Ascending aorta (tissue), 2 donors: ENCODE measurements around the gene ANO6. TPM values are rescaled to one million over a fixed set of nuclear protein-coding genes. Genes with fewer than 3 reads are reported as not detected.

Experiments used
- DNase-seq, 2 donors: peaks; one replicate each; pipeline ENCODE4 v3.0.0-alpha.2; 2019; ENCODE audit warnings: low spot score in 2 of 2
- H3K27ac ChIP-seq, 2 donors: fragments of 200-600 bp; sonication (generic); one replicate each; pipeline ENCODE4 v1.5.1; 2016 to 2017; ENCODE audit warnings: mild to moderate bottlenecking in 1 of 2
- H3K27me3 ChIP-seq: fragments of 200-600 bp; sonication (generic); one replicate; pipeline ENCODE4 v1.5.1; 2017
- H3K36me3 ChIP-seq, 2 donors: fragments of 200-600 bp; sonication (generic); one replicate each; pipeline ENCODE4 v1.5.1; 2016
- H3K4me1 ChIP-seq, 2 donors: fragments of 200-600 bp; sonication (generic); one replicate each; pipeline ENCODE4 v1.5.1; 2016 to 2017; ENCODE audit warnings: mild to moderate bottlenecking in 1 of 2
- H3K4me3 ChIP-seq, 2 donors: fragments of 200-600 bp; sonication (generic); one replicate each; pipeline ENCODE4 v1.5.1; 2016 to 2017; ENCODE audit warnings: mild to moderate bottlenecking in 1 of 2
- H3K9me3 ChIP-seq, 2 donors: fragments of 200-600 bp; sonication (generic); one replicate each; pipeline ENCODE4 v1.5.1; 2016
- intact Hi-C: fragments of 100-400 bp; cut with DNase I; formaldehyde crosslinking; loops from one replicate; pipeline ENCODE4 v1.15.1; 2023
- total RNA-seq: library from RNA; depleted of rRNA; stranded (reverse); fragments of >200 nt; gene quantifications from one replicate; pipeline ENCODE4 v1.1.0, GENCODE V29; 2016
- TF ChIP-seq, protein P1 (sequence below), 3 experiments: fragments of 200-600 bp in 2 of 3; fragments of 450-650 bp in 1 of 3; sonication (generic) in 2 of 3; IDR thresholded peaks; one replicate each; pipeline ENCODE4 v1.5.1; 2016 to 2019; ENCODE audit warnings: antibody characterized with exemption in 3 of 3, mild to moderate bottlenecking in 1 of 3, moderate library complexity in 1 of 3

ANO6 gene
- total RNA-seq, 1 donor from 2014 or later, result 49.6 TPM

DNA sequence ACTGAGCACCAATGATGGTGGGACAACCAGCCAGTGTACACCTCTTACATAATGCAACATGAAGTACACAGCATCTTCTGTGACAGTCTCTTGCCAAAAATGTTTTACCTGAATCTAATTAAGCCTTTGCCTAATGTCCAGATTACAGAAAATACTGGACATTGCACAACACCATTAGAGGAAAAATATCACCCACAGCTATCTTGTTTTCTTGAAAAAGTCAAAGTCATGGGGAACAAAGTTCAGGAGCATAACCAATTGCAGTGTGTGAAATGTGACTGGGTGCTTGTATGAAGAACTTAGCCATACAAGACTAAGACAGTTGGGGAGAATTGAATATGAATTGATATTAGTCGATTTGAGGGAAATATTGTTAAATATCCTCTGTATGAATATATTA, 12.1 kb upstream of the ANO6 start:
- intact Hi-C loops, result no loop called here
- Histone ChIP-seq H3K27ac (no peak overlapping the region), H3K27me3 (no peaks in the 10 kb centered on the region)

DNA sequence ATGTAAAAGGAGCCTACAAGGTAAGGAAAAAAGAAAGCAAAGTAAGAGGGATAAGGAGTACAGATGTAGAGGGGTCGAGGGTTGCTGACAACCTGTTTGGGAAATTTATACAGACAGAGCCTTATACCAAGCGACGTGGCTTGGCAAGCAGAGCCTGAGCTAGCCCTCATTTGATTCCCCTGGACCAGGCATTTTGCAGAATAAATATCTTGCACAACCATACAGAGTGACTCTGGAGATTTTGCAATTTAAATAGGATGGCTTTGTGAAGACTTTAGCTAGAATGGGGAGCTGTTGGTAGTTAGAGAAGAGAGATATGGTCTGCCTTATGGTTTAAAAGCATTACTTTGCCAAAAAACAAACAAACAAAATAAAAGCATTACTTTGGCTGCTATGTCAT, 11.1 kb upstream of the ANO6 start:
- intact Hi-C loops, result no loop called here
- TF ChIP-seq, protein P1, sequence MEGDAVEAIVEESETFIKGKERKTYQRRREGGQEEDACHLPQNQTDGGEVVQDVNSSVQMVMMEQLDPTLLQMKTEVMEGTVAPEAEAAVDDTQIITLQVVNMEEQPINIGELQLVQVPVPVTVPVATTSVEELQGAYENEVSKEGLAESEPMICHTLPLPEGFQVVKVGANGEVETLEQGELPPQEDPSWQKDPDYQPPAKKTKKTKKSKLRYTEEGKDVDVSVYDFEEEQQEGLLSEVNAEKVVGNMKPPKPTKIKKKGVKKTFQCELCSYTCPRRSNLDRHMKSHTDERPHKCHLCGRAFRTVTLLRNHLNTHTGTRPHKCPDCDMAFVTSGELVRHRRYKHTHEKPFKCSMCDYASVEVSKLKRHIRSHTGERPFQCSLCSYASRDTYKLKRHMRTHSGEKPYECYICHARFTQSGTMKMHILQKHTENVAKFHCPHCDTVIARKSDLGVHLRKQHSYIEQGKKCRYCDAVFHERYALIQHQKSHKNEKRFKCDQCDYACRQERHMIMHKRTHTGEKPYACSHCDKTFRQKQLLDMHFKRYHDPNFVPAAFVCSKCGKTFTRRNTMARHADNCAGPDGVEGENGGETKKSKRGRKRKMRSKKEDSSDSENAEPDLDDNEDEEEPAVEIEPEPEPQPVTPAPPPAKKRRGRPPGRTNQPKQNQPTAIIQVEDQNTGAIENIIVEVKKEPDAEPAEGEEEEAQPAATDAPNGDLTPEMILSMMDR (IDR thresholded peaks at IDR 0.05), result no peak
- no peaks in the 10 kb centered on the region for H3K4me1 ChIP-seq

More for the DNA sequence above, 12.1 kb upstream of the ANO6 start:
- TF ChIP-seq, protein P1 (IDR thresholded peaks at IDR 0.05), result no peak
- DNase-seq, result no peak
- Histone ChIP-seq H3K4me1 (no peaks in the 10 kb centered on the region), H3K4me3 (no peak overlapping the region), H3K36me3 (no peaks in the 10 kb centered on the region), H3K9me3 (no peaks in the 10 kb centered on the region)

DNA sequence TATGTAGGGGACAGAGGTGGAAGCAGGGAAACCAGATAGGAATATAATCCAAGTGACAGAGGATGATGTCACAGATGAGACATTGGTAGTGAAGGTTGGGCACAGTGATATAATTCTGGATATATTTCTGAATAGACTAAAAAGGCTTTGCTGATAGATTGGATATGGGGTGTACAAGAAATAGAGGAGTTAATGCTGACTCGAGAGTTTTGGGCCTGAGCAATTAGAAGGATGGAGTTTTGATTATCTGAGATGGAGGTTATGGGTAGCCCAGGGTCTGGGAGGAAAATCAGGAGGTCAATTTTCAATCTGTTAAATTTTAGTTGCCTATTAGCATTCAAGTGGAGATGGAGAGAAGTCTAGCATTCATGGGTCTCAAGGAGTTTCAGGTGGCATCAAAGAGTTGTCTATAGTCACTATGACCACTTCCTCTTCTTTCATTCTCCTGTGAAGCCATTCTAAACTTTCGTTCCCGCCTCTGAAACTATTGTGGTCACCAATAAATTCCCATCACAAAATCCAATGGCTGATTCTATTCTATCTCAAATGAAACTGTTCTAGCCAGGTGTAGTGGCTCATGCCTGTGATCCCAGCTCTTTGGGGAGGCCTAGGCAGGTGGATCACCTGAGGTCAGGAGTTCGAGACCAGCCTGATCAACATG, 10.6 kb upstream of the ANO6 start:
- H3K36me3 ChIP-seq, result no peaks in the 10 kb centered on the region
- H3K27ac ChIP-seq, result no peak overlapping the region
- H3K4me3 ChIP-seq, result peak overlapping the region in 1 of 2 donors; percentile 19
- H3K4me1 ChIP-seq, result no peaks in the 10 kb centered on the region
- intact Hi-C loops, result no loop called here
- no peaks in the 10 kb centered on the region for H3K27me3 ChIP-seq
- H3K9me3 ChIP-seq, result no peaks in the 10 kb centered on the region
- DNase-seq, result no peak
- TF ChIP-seq, protein P1 (IDR thresholded peaks at IDR 0.05), result no peak

More for the DNA sequence above, 11.1 kb upstream of the ANO6 start:
- Histone ChIP-seq H3K27ac (no peak overlapping the region), H3K9me3 (no peaks in the 10 kb centered on the region), H3K4me3 (no peak overlapping the region), H3K36me3 (no peaks in the 10 kb centered on the region), H3K27me3 (no peaks in the 10 kb centered on the region)
- DNase-seq, result no peak

DNA sequence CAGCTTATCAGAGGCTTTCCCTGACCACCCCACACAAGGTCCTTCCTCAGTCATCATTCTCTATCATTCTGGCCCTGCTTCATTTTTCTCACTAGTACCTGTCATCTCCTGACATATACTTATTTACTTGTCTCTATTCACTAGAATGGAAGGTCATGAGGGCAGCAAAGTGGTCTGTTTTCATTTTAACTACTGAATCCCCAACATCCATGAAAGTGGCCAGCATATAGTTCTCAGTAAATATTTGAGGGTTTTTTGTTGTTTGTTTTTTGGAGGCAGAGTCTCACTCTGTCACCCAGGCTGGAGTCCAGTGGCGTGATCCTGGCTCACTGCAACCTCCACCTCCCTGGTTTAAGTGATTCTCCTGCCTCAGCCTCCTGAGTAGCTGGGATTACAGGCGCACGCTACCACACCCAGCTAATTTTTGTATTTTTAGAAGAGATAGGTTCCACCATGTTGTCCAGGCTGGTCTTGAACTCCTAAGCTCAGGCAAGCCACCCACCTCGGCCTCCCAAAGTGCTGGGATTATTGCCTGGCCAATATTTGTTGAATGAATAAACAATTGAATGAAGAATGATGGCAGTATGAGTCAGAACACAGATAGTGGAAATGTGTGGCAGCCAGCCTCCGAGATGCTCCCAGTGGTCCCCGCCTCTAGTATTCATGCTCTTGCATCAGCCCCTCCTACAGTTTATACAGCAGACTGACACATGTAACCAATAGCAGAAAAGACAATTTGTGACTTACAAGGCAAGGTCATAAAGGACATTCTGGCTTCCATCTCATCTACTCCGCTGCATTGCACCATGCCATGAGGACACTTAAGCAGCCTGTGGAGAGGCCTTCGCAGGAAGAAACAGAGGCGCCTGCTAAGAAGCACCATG, 7.0 kb upstream of the ANO6 start:
- Histone ChIP-seq H3K9me3 (no peaks in the 10 kb centered on the region), H3K36me3 (no peaks in the 10 kb centered on the region), H3K4me1 (no peaks in the 10 kb centered on the region), H3K27ac (no peak overlapping the region), H3K27me3 (no peaks in the 10 kb centered on the region), H3K4me3 (no peak overlapping the region)
- TF ChIP-seq, protein P1 (IDR thresholded peaks at IDR 0.05), result no peak
- intact Hi-C loops, result no loop called here
- no peak for DNase-seq

DNA sequence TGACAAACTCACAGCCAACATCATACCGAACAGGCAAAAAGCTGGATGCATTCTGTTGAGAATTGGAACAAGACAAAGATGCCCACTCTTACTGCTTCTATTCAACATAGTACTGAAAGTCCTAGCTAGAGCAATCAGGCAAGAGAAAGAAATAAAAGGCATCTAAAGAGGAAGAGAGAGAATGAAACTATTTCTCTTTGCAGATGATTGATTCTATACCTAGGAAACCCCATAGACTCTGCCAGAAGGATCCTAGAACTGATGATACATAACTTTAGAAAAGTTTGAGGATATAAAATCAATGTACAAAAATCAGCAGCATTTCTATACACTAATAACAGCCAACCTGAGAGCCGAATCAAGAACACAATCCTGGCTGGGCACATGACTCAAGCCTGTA, 6.1 kb upstream of the ANO6 start:
- intact Hi-C loops, result no loop called here

More for the DNA sequence above, 6.1 kb upstream of the ANO6 start:
- H3K27me3 ChIP-seq, result no peaks in the 10 kb centered on the region
- no peak for DNase-seq
- no peaks in the 10 kb centered on the region for H3K9me3 ChIP-seq
- no peak overlapping the region for H3K4me3 ChIP-seq
- TF ChIP-seq, protein P1 (IDR thresholded peaks at IDR 0.05), result no peak
- no peaks in the 10 kb centered on the region for H3K4me1 ChIP-seq
- no peak overlapping the region for H3K27ac ChIP-seq
- H3K36me3 ChIP-seq, result no peaks in the 10 kb centered on the region
